A673 (cell line): ENCODE data around the gene SSC4D. TPM values are rescaled to one million over a fixed set of nuclear protein-coding genes. Genes with fewer than 3 reads are reported as not detected.

Experiments used
- BruUV-seq: library from RNA; stranded (reverse); fragments of 400-500 nt; replicated peaks from 2 replicates; lab custom pipeline; 2021; lab: Mats Ljungman, UMichigan
- CTCF ChIA-PET: fragments of 300-600 bp; sonication (Branson Sonifier 250); formaldehyde crosslinking; loops from one replicate; lab custom pipeline; 2022; ENCODE audit warnings: antibody characterized with exemption; lab: Charles Lee
- POLR2A ChIA-PET: fragments of 300-600 bp; sonication (Branson Sonifier 250); formaldehyde crosslinking; loops from one replicate; lab custom pipeline; 2022; ENCODE audit warnings: antibody characterized with exemption; ENCODE audit not compliant: low non-redundant PET; lab: Charles Lee
- DNase-seq: peaks from one replicate; pipeline ENCODE4 v3.0.0-alpha.2; 2015; ENCODE audit warnings: low spot score
- H3K27ac ChIP-seq: fragments of 200-600 bp; sonication (generic); 2 replicates; pipeline ENCODE4 v1.5.1; 2016; ENCODE audit warnings: mixed run types, low read depth, mild to moderate bottlenecking, mixed read lengths, antibody characterized with exemption, low read length; ENCODE audit not compliant: poor library complexity, severe bottlenecking
- H3K27me3 ChIP-seq: fragments of 200-600 bp; sonication (generic); replicated peaks from 2 replicates; pipeline ENCODE4 v1.6.1; 2017; ENCODE audit warnings: mixed run types, low read depth, mild to moderate bottlenecking, mixed read lengths, antibody characterized with exemption, low read length; ENCODE audit not compliant: insufficient read depth, poor library complexity
- H3K36me3 ChIP-seq: fragments of 200-600 bp; sonication (generic); 2 replicates; pipeline ENCODE4 v1.6.1; 2016; ENCODE audit warnings: mixed run types, mild to moderate bottlenecking, mixed read lengths, antibody characterized with exemption, low read length; ENCODE audit not compliant: insufficient read depth, poor library complexity, severe bottlenecking
- H3K4me1 ChIP-seq: fragments of 200-600 bp; sonication (generic); 2 replicates; pipeline ENCODE4 v1.6.1; 2017; ENCODE audit warnings: mixed run types, mild to moderate bottlenecking, mixed read lengths, antibody characterized with exemption, low read length; ENCODE audit not compliant: insufficient read depth, poor library complexity, severe bottlenecking
- H3K4me3 ChIP-seq: fragments of 200-600 bp; sonication (generic); 2 replicates; pipeline ENCODE4 v1.5.1; 2016; ENCODE audit warnings: low read depth, mixed run types, mild to moderate bottlenecking, mixed read lengths, low read length; ENCODE audit not compliant: poor library complexity, severe bottlenecking
- H3K9me3 ChIP-seq: fragments of 200-600 bp; sonication (generic); 2 replicates; pipeline ENCODE4 v1.6.1; 2016; ENCODE audit warnings: mixed run types, low read depth, mild to moderate bottlenecking, mixed read lengths, antibody characterized with exemption, low read length; ENCODE audit not compliant: poor library complexity, severe bottlenecking
- CTCF ChIP-seq: fragments of 300-800, 200-600 bp; sonication (generic); conservative IDR thresholded peaks from 2 replicates; pipeline ENCODE4 v1.5.1; 2017; ENCODE audit warnings: low read depth, mild to moderate bottlenecking, antibody characterized with exemption, low read length, moderate library complexity, mixed read lengths
- EZH2 ChIP-seq: fragments of 200-600 bp; sonication (generic); IDR thresholded peaks from 2 replicates; pipeline ENCODE4 v1.6.1; 2017; ENCODE audit warnings: borderline replicate concordance, low read depth, mild to moderate bottlenecking, mixed read lengths, antibody characterized with exemption, low read length; ENCODE audit not compliant: poor library complexity, severe bottlenecking
- intact Hi-C: fragments of 100-400 bp; cut with micrococcal nuclease; formaldehyde crosslinking; loops from one replicate; pipeline ENCODE4 v1.10.0; 2022; ENCODE audit not compliant: unreplicated experiment
- total RNA-seq: library from RNA; stranded (reverse); gene quantifications from 2 replicates; pipeline ENCODE4 v1.2.3, GENCODE V29; 2021

The SSC4D gene
- total RNA-seq, 1 experiment from 2014 or later = 1.2 TPM

DNA sequence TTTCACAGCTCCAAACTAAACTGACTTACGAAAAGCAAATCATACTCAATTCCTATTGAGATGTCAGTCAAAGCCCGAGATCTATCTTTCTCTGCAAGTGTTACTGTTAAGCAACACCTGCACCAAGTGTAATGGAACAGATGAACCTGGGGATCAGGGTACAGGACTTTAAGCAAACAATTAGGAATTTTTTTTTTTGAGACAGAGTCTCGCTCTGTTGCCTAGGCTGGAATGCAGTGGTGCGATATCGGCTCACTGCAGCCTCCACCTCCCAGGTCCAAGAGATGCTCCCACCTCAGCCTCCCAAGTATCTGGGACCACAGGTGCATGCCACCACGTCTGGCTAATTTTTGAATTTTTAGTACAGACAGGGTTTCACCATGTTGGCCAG, 65.6 kb downstream of the SSC4D start:
- CTCF ChIA-PET = no interaction called here
- BruUV-seq = no TSS peak
- POLR2A ChIA-PET = no interaction called here
- no peaks in the 10 kb centered on the region for H3K27me3 ChIP-seq
- TF ChIP-seq CTCF (no peak), EZH2 (no peak)
- peak overlapping the region; percentile 23 for H3K27ac ChIP-seq
- DNase-seq = no peak
- intact Hi-C loops = no loop called here
- H3K4me1 ChIP-seq = peaks cover 17% of the 10 kb centered on the region
- H3K36me3 ChIP-seq = peaks cover 69% of the 10 kb centered on the region
- no peak overlapping the region for H3K4me3 ChIP-seq
- H3K9me3 ChIP-seq = no peaks in the 10 kb centered on the region

DNA sequence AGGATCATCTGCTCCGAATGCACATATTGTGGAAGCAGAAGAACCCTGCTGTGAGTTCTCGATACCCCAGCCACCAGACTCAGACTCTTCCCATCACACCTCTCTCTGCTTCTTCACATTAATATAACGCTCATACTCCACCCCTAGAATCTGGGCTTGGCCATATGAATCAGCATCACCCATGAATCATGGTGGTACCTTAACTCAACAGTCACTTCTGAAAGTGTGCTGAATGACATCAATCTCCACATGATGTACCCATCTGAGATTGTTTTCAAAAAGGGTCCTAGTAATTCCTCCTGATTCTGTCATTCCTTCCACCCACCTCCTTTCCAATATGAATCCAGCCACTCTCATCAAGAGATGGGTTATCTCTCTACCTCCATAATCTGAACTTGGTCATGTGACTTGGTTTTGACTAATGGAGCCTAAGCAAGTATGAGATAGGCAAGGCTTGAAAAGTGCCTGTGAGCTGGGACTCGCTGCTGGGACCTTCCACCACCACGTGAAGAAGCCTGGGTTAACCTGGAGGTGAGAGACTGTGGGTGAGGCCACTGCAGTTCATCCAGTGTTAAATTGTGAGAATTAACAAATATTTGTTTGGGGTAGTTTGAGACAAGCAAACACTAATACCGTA, 66.1 kb downstream of the SSC4D start:
- Histone ChIP-seq H3K27me3 (no peaks in the 10 kb centered on the region), H3K9me3 (no peaks in the 10 kb centered on the region), H3K4me1 (peaks cover 19% of the 10 kb centered on the region), H3K27ac (peak overlapping the region; percentile 23), H3K36me3 (peaks cover 74% of the 10 kb centered on the region), H3K4me3 (no peak overlapping the region)
- intact Hi-C loops = no loop called here
- no peak for TF ChIP-seq CTCF
- no peak for TF ChIP-seq EZH2
- POLR2A ChIA-PET = no interaction called here
- no TSS peak for BruUV-seq
- CTCF ChIA-PET = no interaction called here
- DNase-seq = no peak

DNA sequence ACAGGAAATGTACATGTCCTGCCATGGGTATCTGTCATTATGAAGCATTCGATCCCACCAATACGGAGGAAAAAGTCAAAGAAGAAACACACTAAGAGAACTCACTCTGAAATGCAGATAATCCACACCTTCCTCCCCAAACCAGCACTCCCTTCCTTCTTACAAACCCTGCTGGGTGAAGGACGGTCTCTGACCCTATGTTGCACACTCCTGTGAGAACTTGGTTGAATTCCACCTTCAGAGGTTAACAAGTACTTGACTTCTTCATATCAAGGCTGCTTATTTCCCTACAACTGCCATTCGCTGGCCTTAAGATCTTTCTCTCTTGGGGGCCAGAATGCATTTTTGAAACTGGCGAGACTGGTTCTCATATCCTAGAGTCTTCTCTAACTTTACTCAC, 67.3 kb downstream of the SSC4D start:
- ChIA-PET POLR2A (no interaction called here), CTCF (no interaction called here)
- intact Hi-C loops = no loop called here
- no peaks in the 10 kb centered on the region for H3K9me3 ChIP-seq
- TF ChIP-seq CTCF (no peak), EZH2 (no peak)
- peaks cover 67% of the 10 kb centered on the region for H3K36me3 ChIP-seq
- peak overlapping the region; percentile 27 for H3K27ac ChIP-seq
- H3K27me3 ChIP-seq = no peaks in the 10 kb centered on the region
- no peak overlapping the region for H3K4me3 ChIP-seq
- no peak for DNase-seq
- BruUV-seq = no TSS peak
- peaks cover 22% of the 10 kb centered on the region for H3K4me1 ChIP-seq
